Tibial artery (tissue), 4 donors: ENCODE results near the gene FOXO3.

Experiments
- DNase-seq, 2 donors: peaks; one replicate each; pipeline ENCODE4 v3.0.0-alpha.2; 2019
- H3K27ac ChIP-seq, 2 donors: fragments of 200-600 bp; sonication (generic) in 1 of 2; 1 replicate in 1 of 2; 2 replicates in 1 of 2; pipeline ENCODE4 v1.5.1; 2018 to 2019; ENCODE audit warnings: mild to moderate bottlenecking in 1 of 2
- H3K27me3 ChIP-seq, 2 donors: fragments of 200-600 bp; sonication (generic) in 1 of 2; one replicate each; pipeline versions ENCODE4 v1.5.1 to v1.6.0; 2016 to 2019
- H3K36me3 ChIP-seq, 3 donors: fragments of 200-600 bp; sonication (generic) in 2 of 3; one replicate each; pipeline ENCODE4 v1.5.1; 2016 to 2019; ENCODE audit warnings: mild to moderate bottlenecking in 2 of 3
- H3K4me1 ChIP-seq, 4 donors: fragments of 200-600 bp; sonication (generic) in 2 of 4; 1 replicate in 3 of 4; 2 replicates in 1 of 4; pipeline ENCODE4 v1.5.1; 2016 to 2019
- H3K4me3 ChIP-seq, 2 donors: fragments of 200-600 bp; sonication (generic) in 1 of 2; 1 replicate in 1 of 2; 2 replicates in 1 of 2; pipeline ENCODE4 v1.5.1; 2018 to 2019; ENCODE audit warnings: mild to moderate bottlenecking in 2 of 2
- H3K9me3 ChIP-seq, 3 donors: fragments of 200-600 bp; sonication (generic) in 1 of 3; one replicate each; pipeline ENCODE4 v1.5.1; 2016 to 2019
- intact Hi-C: fragments of 100-400 bp; cut with DNase I; formaldehyde crosslinking; loops from one replicate; pipeline ENCODE4 v1.15.0; 2023; ENCODE audit warnings: low total_unique reads
- TF ChIP-seq, protein P1 (sequence below), 2 experiments: fragments of 200-600 bp in 1 of 2; fragments of 450-650 bp in 1 of 2; IDR thresholded peaks; one replicate each; pipeline ENCODE4 v1.5.1; 2017 to 2019; ENCODE audit warnings: antibody characterized with exemption in 2 of 2, mild to moderate bottlenecking in 1 of 2, moderate library complexity in 1 of 2

The FOXO3 gene

DNA sequence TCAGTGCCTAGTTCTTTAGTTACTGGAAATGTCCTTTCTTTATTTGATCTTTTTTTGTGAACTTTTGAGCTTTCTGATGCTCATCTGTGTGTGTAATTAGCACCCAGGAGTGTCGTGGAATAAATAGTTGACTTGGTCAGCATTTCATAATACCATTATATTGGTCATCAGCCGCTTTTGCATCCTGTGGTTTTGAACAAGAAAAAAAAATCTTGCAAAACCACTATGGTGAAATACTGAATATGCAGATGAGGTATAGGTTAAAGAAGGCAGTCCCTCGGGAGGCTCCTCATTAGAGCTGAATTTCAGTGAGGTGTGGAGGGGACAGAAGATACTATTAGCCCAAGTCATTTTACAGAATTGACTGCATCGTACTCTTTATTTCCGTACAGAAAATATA is 90.1 kb downstream of the FOXO3 start:
- TF ChIP-seq, protein P1, sequence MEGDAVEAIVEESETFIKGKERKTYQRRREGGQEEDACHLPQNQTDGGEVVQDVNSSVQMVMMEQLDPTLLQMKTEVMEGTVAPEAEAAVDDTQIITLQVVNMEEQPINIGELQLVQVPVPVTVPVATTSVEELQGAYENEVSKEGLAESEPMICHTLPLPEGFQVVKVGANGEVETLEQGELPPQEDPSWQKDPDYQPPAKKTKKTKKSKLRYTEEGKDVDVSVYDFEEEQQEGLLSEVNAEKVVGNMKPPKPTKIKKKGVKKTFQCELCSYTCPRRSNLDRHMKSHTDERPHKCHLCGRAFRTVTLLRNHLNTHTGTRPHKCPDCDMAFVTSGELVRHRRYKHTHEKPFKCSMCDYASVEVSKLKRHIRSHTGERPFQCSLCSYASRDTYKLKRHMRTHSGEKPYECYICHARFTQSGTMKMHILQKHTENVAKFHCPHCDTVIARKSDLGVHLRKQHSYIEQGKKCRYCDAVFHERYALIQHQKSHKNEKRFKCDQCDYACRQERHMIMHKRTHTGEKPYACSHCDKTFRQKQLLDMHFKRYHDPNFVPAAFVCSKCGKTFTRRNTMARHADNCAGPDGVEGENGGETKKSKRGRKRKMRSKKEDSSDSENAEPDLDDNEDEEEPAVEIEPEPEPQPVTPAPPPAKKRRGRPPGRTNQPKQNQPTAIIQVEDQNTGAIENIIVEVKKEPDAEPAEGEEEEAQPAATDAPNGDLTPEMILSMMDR (IDR thresholded peaks at IDR 0.05): no peak
- Histone ChIP-seq H3K27ac (peak overlapping the region; percentile 80 to 85), H3K4me3 (no peak overlapping the region), H3K4me1 (peaks cover 0 to 100% (median 75%) of the 10 kb centered on the region in 4 donors), H3K36me3 (no peaks in the 10 kb centered on the region), H3K27me3 (no peaks in the 10 kb centered on the region), H3K9me3 (no peaks in the 10 kb centered on the region)
- no peak for DNase-seq
- intact Hi-C loops: loop anchor here (10.0 kb wide), 1 partner anchor 46 kb away; no protein-coding TSS in a partner anchor

DNA sequence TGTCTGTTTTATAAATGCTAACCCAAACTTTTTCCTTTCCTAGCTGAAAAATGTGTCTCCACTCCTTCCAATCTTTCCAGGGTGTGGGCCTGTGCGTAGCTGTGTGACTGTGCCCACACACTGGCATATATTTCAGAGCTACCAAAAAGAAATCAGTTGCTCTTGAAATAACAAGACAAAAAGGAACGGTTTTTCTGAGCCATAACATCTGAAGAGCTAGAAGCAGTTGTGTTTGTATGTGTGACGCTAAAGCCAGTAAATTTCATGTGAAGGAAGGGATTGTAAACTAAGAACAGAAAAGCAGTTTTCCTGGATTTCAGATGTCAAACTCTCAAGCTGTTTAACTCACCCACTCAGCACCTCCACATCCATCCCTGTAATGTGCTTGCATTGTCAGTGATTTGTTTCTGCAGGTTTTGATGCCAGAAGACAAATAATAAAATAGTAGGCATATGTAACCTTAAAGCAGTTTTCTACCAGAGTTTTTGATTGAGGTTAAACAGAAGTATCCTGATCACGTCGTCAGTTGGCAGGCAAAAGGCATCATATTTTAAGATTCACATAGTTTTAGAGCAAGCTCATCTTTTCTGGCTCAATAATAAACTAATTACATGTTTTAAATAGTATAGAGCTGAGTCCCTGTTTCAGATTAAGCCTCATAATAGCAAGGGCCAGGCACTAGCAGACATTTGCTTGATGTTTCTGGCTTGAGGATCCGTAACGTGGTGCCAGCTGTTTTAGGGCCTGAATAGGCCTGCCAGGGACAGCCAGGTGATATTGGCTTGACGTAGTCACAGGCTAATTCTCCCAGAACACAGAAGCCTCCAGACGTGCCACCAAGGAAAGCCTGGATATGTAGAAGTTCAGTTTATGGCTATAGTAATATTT is 90.9 kb downstream of the FOXO3 start:
- Histone ChIP-seq H3K4me1 (peaks cover 0 to 100% (median 80%) of the 10 kb centered on the region in 4 donors), H3K4me3 (no peak overlapping the region), H3K9me3 (no peaks in the 10 kb centered on the region), H3K27me3 (no peaks in the 10 kb centered on the region), H3K27ac (peak overlapping the region; percentile 80 to 85), H3K36me3 (no peaks in the 10 kb centered on the region)
- TF ChIP-seq, protein P1 (IDR thresholded peaks at IDR 0.05): no peak
- intact Hi-C loops: loop anchor here (10.0 kb wide), 1 partner anchor 47 kb away; no protein-coding TSS in a partner anchor
- peak; percentile 65 to 89 for DNase-seq

- intact Hi-C loops: loop anchor here (10.0 kb wide), 1 partner anchor 48 kb away; no protein-coding TSS in a partner anchor
- TF ChIP-seq, protein P1 (IDR thresholded peaks at IDR 0.05): no peak
- no peaks in the 10 kb centered on the region for H3K36me3 ChIP-seq
- no peak overlapping the region for H3K4me3 ChIP-seq
- H3K9me3 ChIP-seq: no peaks in the 10 kb centered on the region
- no peak for DNase-seq
- no peaks in the 10 kb centered on the region for H3K27me3 ChIP-seq
- H3K4me1 ChIP-seq: peaks cover 0 to 100% (median 84%) of the 10 kb centered on the region in 4 donors
- peak overlapping the region; percentile 80 to 85 for H3K27ac ChIP-seq
Measured at GRCh38 chr6:108652375-108652774, 91.7 kb downstream of the FOXO3 start.

GRCh38 chr6:108653949-108654348 is 93.2 kb downstream of the FOXO3 start:
- H3K4me3 ChIP-seq: peak overlapping the region; percentile 13 to 24
- no peaks in the 10 kb centered on the region for H3K27me3 ChIP-seq
- H3K9me3 ChIP-seq: no peaks in the 10 kb centered on the region
- intact Hi-C loops: loop anchor here (10.0 kb wide), 1 partner anchor 49 kb away; no protein-coding TSS in a partner anchor
- TF ChIP-seq, protein P1 (IDR thresholded peaks at IDR 0.05): no peak
- H3K4me1 ChIP-seq: peaks cover 0 to 100% (median 91%) of the 10 kb centered on the region in 4 donors
- H3K36me3 ChIP-seq: no peaks in the 10 kb centered on the region
- peak; percentile 81 to 88 for DNase-seq
- H3K27ac ChIP-seq: peak overlapping the region; percentile 80 to 85

DNA sequence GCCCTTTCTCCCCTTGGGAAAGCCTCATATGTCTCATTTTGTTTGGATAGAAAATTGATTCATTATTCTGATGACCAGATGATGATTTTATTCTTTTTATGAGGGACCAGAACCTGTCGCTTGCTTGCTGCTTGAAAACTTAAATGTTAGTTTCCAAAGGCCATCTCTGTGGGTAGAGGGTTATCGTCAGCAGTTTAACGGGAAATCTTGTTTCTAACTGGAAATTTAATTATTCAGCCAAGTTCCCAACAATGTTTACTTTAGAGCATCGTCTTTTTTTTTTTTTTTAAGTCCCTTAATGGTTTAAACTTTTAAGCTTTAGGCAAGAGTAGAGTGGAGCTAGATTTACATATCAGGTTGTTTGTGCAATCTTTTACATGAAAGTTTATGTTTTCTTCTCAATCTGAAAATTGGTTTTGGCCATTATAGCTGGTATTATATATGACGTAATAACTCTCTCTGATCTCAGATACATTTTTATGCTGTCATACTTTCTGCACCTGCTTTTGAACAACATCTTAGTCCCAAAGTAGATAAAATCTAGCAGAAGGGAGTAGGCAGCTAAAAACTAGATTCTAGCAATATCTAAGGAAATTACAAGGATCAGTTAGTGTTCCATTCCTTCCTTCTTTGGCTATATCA is 93.9 kb downstream of the FOXO3 start:
- intact Hi-C loops: loop anchor here (10.0 kb wide), 1 partner anchor 50 kb away; no protein-coding TSS in a partner anchor
- H3K4me3 ChIP-seq: peak overlapping the region; percentile 13 to 24
- H3K4me1 ChIP-seq: peaks cover 0 to 100% (median 92%) of the 10 kb centered on the region in 4 donors

More for the DNA sequence above, 93.9 kb downstream of the FOXO3 start:
- Histone ChIP-seq H3K9me3 (no peaks in the 10 kb centered on the region), H3K36me3 (no peaks in the 10 kb centered on the region), H3K27me3 (no peaks in the 10 kb centered on the region), H3K27ac (peak overlapping the region; percentile 80 to 85)
- DNase-seq: no peak
- TF ChIP-seq, protein P1 (IDR thresholded peaks at IDR 0.05): no peak
